ENCODE results near the gene BAZ1B.
"Not testable (repeated sequence)": the region's sequence is repeated elsewhere in the genome, so short reads cannot be mapped to it uniquely, and the experiment has no call there.

Gene BAZ1B

GRCh38 chr7:73430540-73430939 lies 91.6 kb downstream of the BAZ1B start:
- DNase-seq (ENCODE audit: extremely low read depth in 1 of 2, low read depth in 1 of 2), result not testable (repeated sequence)

DNA sequence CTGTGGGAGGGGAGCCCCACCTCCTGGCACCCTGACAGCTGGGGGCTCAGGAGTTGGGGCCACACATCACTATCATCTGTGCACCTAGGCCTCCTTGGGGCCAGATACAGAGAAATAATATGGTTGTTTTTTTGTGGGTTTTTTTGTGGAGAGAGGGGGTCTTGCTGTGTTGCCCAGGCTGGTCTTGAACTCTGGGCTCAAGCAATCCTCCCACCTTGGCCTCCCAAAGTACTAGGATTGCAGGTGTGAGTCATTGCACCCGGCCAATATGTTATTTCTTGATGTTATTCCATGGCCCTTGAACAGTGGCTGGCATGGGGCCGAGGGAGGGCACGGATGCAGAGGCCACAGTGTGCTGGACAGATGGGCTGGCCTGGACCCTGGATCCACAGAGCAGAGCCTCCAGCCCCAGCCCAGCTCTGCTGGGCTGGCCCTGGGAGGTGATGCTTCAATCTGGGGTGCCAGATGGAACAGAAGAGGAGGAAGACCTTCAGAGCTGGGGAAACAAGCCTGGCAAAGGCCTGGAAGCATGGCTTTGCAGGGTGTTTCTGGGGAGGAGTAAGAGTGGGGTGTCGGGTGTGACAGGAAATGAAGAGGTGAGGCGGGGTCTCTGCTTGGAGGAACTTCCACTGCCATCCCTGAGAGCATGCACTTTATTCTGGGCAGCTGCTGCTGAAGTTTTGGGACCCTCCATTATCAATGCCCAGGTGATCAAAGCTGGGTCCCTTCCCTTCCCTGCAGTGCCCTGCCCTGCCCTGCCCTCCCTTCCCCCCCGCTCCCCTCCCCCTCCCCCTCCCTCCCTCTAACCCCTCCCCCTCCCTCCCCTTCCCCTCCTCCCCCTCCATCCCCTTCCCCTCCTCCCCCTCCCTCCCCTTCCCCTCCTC lies 92.2 kb downstream of the BAZ1B start:
- DNase-seq (ENCODE audit: extremely low read depth in 1 of 2, low read depth in 1 of 2), result no peak

DNA sequence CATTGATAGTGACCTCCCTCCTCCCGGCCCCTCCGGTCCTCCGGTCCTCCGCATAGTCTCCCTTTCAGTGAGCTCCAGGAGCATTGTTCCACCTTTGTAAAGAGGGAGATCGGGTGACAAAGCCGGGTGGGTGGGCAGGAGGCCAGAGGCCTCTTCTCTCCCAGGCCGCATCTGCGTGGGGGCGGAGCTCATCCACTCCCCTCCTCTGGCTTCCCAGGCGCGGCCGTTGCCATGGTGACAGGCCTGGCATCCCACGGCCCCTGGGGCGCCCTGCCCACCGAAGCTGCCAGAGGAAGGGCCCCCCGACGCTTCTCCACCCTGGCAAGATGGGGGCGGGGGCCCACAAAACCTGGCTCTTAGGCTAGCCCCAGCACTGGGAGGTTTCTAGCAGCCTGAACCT lies 92.9 kb downstream of the BAZ1B start:
- DNase-seq (ENCODE audit: extremely low read depth in 1 of 2, low read depth in 1 of 2), result no peak

DNA sequence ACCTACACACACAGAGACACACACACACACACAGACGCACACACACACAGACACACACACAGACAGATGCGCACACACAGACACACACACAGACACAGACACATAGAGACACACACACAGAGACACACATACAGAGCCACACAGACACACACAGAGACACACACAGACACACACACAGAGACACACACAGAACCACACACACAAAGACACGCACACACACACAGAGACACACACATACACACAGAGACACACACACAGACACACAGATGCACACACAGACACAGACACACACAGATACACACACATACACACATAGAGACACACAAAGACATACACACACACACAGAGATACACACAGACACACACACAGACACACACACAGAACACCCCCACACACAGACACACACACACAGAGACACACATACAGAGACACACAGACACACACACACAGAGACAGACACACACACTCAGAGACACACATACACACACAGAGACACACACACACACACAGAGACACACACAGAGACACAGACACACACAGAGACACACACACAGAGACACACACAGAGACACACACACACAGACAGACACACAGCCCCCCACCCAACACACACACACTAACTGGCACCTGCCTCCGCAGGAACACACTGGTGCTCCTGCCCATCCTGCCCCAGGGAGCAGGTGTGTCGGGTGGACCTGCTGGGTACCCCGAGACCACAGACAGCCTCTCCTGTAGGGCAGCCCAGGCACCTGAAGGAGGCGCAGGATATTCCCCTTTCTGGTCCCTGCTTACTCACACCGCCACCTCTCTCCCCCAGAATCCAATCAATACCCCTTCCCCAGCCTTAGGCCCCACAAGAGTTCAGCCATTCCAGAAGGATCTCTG lies 93.9 kb downstream of the BAZ1B start:
- no peak for DNase-seq (ENCODE audit: extremely low read depth in 1 of 2, low read depth in 1 of 2)

DNA sequence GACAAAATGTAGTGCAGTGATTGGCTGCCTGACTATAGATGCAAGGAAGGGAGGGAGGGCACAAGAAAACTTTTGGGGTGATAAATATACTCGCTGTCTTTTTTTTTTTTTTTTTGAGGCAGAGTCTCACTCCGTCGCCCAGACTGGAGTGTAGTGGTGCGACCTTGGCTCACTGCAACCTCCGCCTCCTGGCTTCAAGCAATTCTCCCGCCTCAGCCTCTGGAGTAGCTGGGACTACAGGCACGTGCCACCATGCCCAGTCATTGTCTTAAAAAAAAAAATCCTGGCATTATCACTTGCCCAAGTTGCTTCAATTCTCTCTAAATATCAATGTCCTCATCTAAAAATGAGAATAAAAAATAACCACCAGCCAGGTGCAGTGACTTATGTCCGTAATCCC lies 96.1 kb downstream of the BAZ1B start:
- DNase-seq (ENCODE audit: extremely low read depth in 1 of 2, low read depth in 1 of 2), result no peak

GRCh38 chr7:73425356-73425983 lies 96.6 kb downstream of the BAZ1B start:
- DNase-seq (ENCODE audit: extremely low read depth in 1 of 2, low read depth in 1 of 2), result no peak

GRCh38 chr7:73424489-73424885 lies 97.6 kb downstream of the BAZ1B start:
- no peak for DNase-seq (ENCODE audit: extremely low read depth in 1 of 2, low read depth in 1 of 2)

DNA sequence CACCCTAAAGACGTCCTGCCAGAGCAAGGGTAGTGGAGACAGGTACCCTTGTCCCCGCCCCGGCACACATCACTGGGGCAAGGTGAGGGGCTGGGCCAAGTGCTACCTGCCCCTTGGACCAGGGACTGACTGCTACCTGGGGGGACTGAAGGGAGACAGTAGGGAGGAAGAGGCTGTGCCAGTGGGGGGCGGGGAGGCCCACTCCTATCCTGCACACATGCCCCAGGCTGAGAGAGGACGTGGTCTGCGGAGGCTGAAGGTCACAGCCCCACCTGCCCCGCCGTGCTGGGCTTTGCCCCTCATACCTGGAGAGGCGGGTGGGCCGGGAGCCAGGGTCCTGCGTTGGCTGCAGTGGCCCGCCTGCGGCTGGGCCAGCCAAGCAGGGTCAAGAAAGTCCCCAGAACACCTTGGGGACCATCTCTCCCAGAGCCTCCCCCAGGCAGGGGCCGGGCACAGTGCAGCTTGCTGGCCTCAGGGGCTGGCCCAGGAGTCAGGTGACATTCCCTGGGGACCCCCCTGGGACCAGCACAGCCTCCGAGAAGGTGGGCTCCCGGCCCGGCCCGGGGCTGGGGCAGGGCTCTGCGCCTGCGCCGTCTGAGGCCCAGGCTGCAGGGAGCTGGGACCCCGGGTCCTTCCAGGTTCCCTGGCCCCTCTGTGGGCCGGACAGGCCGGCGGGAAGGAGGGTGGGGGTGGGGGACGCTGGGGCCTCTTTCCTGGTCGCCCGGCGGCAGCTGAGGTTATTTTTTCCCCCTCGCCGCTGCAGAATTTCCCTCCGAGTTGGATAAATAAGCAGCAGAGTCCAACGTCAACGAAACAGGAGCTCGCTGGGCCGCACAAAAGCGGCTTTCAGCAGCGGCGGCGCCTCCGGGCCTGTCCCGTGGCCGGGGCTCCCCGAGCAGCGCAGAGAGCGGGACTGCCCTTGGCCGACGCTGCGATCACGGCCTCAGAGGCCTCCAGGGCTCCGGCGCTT lies 98.3 kb downstream of the BAZ1B start:
- DNase-seq (ENCODE audit: extremely low read depth in 1 of 2, low read depth in 1 of 2), result no peak

GRCh38 chr7:73420610-73421009 lies 101.5 kb downstream of the BAZ1B start:
- not testable (repeated sequence) for DNase-seq (ENCODE audit: extremely low read depth in 1 of 2, low read depth in 1 of 2)

- not testable (repeated sequence) for DNase-seq (ENCODE audit: extremely low read depth in 1 of 2, low read depth in 1 of 2)
These were observed 102.1 kb downstream of the BAZ1B start for GRCh38 chr7:73420016-73420415.

GRCh38 chr7:73418113-73418703 lies 103.9 kb downstream of the BAZ1B start:
- no peak for DNase-seq (ENCODE audit: extremely low read depth in 1 of 2, low read depth in 1 of 2)

DNA sequence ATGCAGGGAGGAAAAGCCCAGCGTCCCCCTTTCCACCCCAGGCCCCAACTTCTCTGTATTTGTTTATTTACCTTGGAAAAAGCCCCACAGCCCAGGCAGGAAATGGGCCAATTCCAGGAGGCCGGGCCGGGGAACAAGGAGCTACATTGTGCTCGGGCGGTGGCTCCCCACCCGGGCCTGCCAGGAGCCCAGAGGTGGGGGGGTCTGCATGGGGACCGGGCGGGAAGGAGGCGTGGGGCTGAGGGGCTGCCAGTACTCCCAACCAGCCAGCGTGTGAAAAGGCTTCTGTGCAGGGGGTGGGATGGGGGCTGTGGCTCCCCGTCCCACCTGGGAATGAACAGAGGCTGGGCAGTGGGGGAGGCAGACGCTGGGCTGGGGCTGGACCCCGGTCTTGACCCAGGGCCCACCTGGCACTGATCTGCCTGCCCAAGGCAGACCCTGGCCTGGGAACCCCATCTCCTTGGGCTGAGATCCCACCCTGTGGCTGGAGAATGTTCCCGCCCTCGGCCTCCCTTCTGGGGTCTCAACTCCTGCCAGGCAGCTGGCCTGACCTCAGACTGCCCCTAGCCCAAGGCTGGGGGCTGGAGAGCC lies 111.5 kb downstream of the BAZ1B start:
- not testable (repeated sequence) for DNase-seq (ENCODE audit: extremely low read depth in 1 of 2, low read depth in 1 of 2)

DNA sequence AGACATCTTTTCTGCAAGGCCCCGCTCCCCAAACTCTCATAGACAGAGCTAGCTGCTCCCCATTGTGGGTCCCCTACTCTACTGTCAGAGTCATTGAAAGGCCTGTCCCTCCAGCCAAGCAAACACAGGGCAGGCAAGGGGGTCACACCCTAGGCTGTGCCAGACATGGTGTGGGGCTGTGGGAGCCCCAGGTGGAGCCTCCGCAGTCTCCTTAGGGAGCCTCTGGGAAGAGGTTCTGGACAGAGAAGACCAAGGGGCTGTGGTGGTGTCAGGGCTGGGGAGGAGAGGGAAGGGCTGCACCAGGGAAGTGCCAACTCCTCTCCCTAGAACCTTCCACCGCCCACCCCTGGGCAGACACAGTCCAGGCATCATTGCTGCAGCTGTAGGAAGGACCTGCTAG lies 117.2 kb downstream of the BAZ1B start:
- DNase-seq (ENCODE audit: extremely low read depth in 1 of 2, low read depth in 1 of 2), result not testable (repeated sequence)

DNA sequence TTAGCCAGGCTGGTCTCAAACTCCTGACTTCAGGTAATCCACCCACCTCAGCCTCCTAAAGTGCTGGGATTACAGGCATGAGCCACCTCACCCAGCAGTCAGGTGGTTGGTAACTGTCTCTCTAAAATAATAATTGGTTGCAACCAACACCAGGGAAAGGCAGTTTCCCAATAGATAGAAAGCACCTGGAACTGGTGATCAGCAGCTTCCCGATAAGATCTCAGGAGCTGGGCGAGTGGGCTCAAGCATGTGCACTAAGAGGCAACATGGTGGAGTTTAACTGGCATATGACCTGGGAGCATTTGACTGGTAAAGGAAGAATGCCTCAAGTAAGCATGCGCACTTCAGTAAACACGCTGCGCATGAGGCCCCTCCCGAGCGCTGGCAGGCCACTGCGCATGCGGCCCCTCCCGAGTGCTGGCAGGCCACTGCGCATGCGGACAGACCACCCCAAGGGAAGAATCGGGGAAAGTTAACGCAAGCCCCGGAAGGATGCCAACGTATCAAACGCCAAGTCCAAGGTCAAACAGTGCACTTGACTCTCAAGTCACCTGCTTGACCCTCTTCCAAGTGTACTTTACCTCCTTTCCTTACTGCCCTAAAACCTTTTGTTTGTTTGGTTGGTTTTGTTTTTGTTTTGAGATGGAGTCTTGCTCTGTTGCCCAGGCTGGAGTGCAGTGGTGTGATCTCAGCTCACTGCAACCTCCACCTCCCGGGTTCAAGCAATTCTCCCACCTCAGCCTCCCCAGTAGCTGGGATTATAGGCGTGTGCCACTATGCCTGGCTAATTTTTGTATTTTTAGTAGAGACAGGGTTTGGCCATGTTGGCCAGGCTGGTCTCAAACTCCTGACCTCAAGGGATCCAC lies 122.7 kb downstream of the BAZ1B start:
- DNase-seq (ENCODE audit: extremely low read depth in 1 of 2, low read depth in 1 of 2), result peak; percentile 12 to 57

GRCh38 chr7:73397521-73398281 lies 124.4 kb downstream of the BAZ1B start:
- DNase-seq (ENCODE audit: extremely low read depth in 1 of 2, low read depth in 1 of 2), result no peak

DNA sequence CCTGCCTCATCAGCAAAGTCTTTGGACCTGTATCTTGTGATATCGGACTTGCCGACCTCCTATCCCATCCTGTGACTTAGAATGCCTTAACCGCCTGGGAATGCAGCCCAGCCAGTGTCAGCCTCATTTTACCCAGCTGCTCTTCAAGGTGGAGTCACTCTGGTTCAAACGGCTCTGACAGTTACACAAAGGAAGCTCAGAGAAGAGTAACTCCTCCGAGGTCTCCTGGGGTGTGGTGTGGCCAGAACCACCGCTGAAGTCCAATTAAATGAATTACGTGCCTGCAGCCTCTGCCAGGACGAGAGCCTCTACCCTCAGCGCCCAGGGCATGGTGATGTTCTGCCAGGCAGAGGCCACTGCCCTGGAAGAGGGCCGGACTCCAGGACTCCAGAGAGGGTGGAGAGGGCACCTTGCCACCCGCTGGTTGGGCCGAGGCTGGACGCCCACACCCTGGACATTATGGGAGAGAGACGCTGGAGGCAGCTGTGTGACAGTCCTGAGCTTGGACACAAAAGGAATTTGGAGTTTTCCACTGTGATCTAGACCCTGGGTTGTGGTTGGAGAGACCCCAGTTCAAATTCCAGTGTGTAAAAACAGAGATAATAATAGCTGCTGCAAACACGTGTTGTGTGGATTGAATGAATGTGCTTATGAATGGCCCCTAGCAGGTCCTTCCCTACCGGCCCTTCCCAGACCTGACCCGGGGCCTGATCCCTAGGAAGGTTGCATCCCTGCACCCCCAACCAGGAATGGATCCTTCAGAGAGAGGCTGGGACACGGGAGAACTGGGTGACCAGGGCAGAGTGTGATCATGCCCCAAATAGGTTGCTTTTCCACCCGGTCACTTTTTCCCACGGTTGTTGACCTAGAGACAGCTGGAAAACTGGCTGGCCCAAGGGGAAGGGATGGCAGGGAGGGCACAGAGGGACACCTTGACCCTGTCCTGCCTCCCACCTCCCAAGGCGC lies 126.3 kb downstream of the BAZ1B start:
- no peak for DNase-seq (ENCODE audit: extremely low read depth in 1 of 2, low read depth in 1 of 2)

- DNase-seq (ENCODE audit: extremely low read depth in 1 of 2, low read depth in 1 of 2), result no peak
These were observed 127.7 kb downstream of the BAZ1B start for GRCh38 chr7:73394422-73394821.
